ENCODE data around the gene SSBP4. TPM values are rescaled to one million over a fixed set of nuclear protein-coding genes. Genes with fewer than 3 reads are reported as not detected.

SSBP4 gene
- total and polyA plus RNA-seq, 9 of the 15 experiments (the other 6 are each of a cell fraction or from before 2014, with no cell fraction given), result 1.1 to 189 (median 39.0) TPM

- TF ChIP-seq ZNF592 (IDR thresholded peaks at IDR 0.05) (peak; percentile 95), E2F3 (CRISPR knock-in tag; IDR thresholded peaks at IDR 0.05) (no peak), DPF2 (IDR thresholded peaks at IDR 0.05) (peak; percentile 80), BRF1 (IDR thresholded peaks at IDR 0.05; ENCODE audit: borderline replicate concordance, extremely low read depth, insufficient read length) (no peak)
These were observed 39.1 kb upstream of the SSBP4 start (continued) for GRCh38 chr19:18379803-18380747.

- H3K9ac ChIP-seq (ENCODE audit: insufficient read depth in 1 of 2, low read depth in 2 of 2, low read length in 2 of 2), result peak overlapping the region; percentile 40 to 56; a peak in 2 of 4 replicates
- no peaks in the 10 kb centered on the region for H4K20me1 ChIP-seq (replicated peaks; ENCODE audit: control insufficient read depth, insufficient read depth, low read length)
- no peaks in the 10 kb centered on the region for H3K27me3 ChIP-seq (ENCODE audit: control insufficient read depth in 2 of 2, insufficient read depth in 2 of 2, low read length in 2 of 2)
- H3K9me1 ChIP-seq (ENCODE audit: control insufficient read depth, insufficient read depth, low read length), result no peaks in the 10 kb centered on the region
- no peaks in the 10 kb centered on the region; the same call in 2 of the 3 replicates for H3K79me2 ChIP-seq (ENCODE audit: control insufficient read depth, insufficient read depth, low read length)
- ChIA-PET CTCF (ENCODE audit: low intra/inter-chr PET ratio) (no interaction called here), POLR2A (interaction anchor here (0.6 to 2.5 kb wide), 4 partner anchors 9 to 883 kb away, joined by 5 to 37 read pairs (median 10); partner anchors contain the start of genes JUND and LRRC25)
- intact Hi-C loops (cut with micrococcal nuclease) (no loop called here), in situ Hi-C loops (cut with MboI) (no loop called here)
- H3K27ac ChIP-seq (ENCODE audit: extremely low read depth, low read depth, low read length), result peak overlapping the region; percentile 66; the same call in 2 of the 3 replicates
- peak overlapping the region; percentile 79 for H2AFZ ChIP-seq (ENCODE audit: low read depth, low read length)
- 42% methylated on average over 2 of the region's 3 CpGs for WGBS (ENCODE audit: insufficient coverage, low coverage, missing lambda C conversion rate)
- no peaks in the 10 kb centered on the region for H3K9me3 ChIP-seq (replicated peaks; ENCODE audit: control insufficient read depth, insufficient read depth, low read depth, low read length)
- FAIRE-seq (no peak), DNase-seq (ENCODE audit: extremely low read depth in 1 of 4, low spot score in 3 of 4) (no peak), ATAC-seq (no peak)
- TF ChIP-seq SFPQ (IDR thresholded peaks at IDR 0.05; ENCODE audit: low read depth, low read length), result no peak
- TF ChIP-seq PHF20 (IDR thresholded peaks at IDR 0.05; ENCODE audit: partially characterized antibody), result no peak
- 0 out of 2 replicates have a peak, but pooled peaks have one; percentile 18 for TF ChIP-seq FOXK1 (CRISPR knock-in tag; IDR thresholded peaks at IDR 0.05; ENCODE audit: borderline replicate concordance)
- peak; percentile 95 for TF ChIP-seq ZNF121 (CRISPR knock-in tag; conservative IDR thresholded peaks at IDR 0.05)
- no peak overlapping the region for H3K4me3 ChIP-seq
- H3K4me1 ChIP-seq (replicated peaks in 1 of 2; ENCODE audit: control insufficient read depth in 2 of 2, insufficient read depth in 2 of 2, low read length in 2 of 2), result peaks cover 51 to 53% of the 10 kb centered on the region in 2 experiments
- H3K4me2 ChIP-seq (ENCODE audit: insufficient read depth, low read length), result peak overlapping the region; percentile 43; the same call in 1 of the 2 replicates
- no TSS peak for BruUV-seq (replicated peaks)
- no peaks in the 10 kb centered on the region for H3K36me3 ChIP-seq (ENCODE audit: control insufficient read depth, insufficient read depth, low read length)
These were observed 38.4 kb upstream of the SSBP4 start for GRCh38 chr19:18380843-18381242.

Data from K562 (cell line).